ENCODE measurements around the gene CAPSL. TPM values are rescaled to one million over a fixed set of nuclear protein-coding genes. Genes with fewer than 3 reads are reported as not detected.
"Not testable (repeated sequence)": the region's sequence is repeated elsewhere in the genome, so short reads cannot be mapped to it uniquely, and the experiment has no call there.

CAPSL gene
- 0.20 TPM in 1 of 2 replicates, not detected in the other for total RNA-seq

GRCh38 chr5:35938568-35939227 lies at the start of gene CAPSL:
Gene CAPSL (minus strand): TSS chr5:35938622. CDS start chr5:35921120, 17,502 bp downstream.
- intact Hi-C loops (cut with micrococcal nuclease): no loop called here

DNA sequence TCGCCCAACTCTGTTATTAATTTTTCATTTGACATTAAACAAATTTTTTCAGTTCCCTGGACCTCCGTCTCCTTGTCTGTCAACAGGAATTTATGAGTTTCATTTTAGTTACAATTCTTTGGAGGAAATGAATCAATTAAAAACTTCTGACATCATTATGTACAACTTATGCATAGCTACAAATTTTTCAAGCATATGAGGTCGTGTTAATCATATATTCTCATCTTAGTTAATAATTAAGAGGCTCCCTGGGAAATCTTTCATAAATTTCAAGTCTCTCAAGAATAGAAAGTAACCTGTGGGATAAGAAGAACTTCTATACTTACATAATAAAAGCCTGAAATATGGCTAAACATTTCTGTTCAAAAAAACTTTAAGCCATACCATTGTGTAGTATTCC lies 49.4 kb upstream of the CAPSL start:
- intact Hi-C loops (cut with micrococcal nuclease): no loop called here

- intact Hi-C loops (cut with micrococcal nuclease): no loop called here
Observed at GRCh38 chr5:35979715-35980114, 41.3 kb upstream of the CAPSL start.

DNA sequence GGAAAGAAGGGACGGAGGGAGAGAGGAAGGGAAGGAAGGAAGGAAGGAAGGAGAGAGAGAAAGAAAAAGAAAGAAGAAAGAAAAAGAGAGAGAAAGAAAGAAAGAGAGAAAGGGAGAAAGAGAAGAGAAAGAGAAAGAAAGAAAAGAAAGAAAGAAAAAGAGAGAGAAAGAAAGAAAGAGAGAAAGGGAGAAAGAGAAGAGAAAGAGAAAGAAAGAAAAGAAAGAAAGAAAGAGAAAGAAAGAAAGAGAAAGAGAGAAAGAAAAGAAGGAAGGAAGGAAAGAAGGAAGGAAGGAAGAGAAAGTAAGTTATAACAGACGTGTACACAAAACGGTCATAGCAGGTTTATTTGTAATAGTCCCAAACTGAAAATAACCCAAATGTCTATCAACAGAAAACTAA lies 38.4 kb upstream of the CAPSL start:
- intact Hi-C loops (cut with micrococcal nuclease): not testable (repeated sequence)

DNA sequence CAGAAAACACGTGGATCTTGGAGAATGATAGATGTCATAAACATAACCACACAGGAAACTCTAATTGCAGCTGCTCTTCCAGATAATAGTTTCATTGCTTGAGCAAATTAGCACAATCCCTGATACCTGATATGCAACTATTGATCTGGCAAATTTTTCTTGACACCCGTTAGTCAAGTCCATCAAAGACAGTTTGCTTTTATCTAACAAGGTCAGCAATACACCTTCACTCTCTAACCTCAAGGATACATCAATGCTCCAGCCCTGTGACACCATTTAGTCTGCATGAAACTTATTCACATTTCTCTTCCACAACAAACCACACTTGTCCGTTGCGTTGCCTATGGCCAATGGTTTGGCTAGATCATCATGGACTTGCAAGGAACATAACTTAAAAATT lies 36.1 kb upstream of the CAPSL start:
- intact Hi-C loops (cut with micrococcal nuclease): no loop called here

DNA sequence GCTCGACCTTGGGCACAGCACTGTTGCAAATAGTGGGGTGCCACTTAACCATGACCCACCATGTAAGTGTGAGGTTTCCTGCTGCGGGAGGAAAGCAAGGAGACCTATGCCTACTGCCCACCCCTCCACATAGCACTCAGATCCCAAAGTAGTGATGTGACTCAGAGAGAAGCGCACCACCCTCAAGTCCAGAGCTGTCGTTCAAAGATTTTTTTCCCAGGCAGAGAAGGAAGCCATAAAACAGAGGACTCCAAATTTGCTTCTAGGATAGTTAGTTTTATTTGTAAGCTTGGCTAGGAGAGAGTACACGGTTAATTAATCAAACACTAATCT lies 33.4 kb upstream of the CAPSL start:
- intact Hi-C loops (cut with micrococcal nuclease): no loop called here

- intact Hi-C loops (cut with micrococcal nuclease): no loop called here
Observed at GRCh38 chr5:35971186-35971877, 32.9 kb upstream of the CAPSL start.

DNA sequence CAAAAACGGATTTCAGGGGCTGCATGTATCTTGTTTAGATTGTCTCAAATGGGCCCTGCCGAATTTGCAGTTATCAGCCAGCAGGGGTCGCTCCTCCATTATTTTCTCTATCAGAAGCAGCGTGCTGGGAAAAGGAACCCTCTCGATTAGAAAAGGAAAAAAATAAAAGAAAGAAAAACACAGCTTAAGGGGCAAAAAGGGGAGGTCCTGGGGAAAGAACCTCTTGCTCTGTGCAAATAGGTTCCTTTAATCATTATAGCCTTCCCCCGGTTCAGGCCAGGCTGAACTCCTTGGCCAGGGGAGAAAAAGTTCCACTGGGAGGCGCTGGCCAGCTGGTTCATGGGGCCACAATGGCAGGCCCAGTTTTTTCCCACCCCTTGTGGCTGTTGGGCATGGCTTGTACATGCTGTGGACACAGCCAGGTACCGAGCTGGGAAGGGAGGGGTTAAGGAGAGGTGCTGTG lies 25.0 kb upstream of the CAPSL start:
- intact Hi-C loops (cut with micrococcal nuclease): no loop called here

GRCh38 chr5:35960328-35960727 lies 21.9 kb upstream of the CAPSL start:
- intact Hi-C loops (cut with micrococcal nuclease): no loop called here

GRCh38 chr5:35956429-35956828 lies 18.0 kb upstream of the CAPSL start:
- intact Hi-C loops (cut with micrococcal nuclease): no loop called here

DNA sequence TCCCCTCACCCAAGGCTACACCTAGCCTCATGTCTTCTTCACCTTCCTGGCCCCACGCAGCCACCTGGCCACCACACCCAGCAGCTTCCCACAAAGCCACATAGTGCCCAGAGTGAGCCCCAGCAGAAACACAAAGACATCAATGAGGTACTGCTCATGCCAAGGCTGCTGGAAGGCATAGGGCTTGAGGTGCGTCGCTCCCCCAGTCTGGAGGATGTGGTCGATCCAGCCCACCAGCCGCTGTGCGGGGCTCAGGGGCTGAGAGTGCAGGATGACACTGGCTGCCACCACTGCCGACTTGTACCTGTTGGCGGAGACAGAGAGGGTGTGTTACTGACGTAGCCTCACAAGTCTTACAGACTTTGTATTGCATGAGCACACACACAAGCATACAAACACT lies 15.8 kb upstream of the CAPSL start:
- intact Hi-C loops (cut with micrococcal nuclease): no loop called here

DNA sequence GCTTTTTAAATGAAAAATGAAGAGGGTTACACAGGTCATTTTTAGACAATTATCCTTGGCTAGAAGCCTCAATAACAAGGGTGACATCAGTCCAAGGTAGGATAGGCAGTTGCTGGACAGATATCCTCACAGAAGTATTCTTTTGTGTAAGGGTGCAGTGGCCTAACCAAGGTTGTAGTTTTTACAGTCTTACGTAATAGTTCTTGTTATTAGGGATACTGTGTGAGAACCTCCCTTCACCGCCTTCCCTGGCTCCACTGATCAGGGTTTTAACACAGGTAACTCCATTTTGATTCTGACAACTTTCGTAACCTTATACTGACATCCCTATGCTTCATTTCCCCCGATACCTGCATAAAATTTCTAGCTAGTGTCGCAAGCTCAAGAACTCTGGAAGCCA lies 8.7 kb upstream of the CAPSL start:
- intact Hi-C loops (cut with micrococcal nuclease): no loop called here

DNA sequence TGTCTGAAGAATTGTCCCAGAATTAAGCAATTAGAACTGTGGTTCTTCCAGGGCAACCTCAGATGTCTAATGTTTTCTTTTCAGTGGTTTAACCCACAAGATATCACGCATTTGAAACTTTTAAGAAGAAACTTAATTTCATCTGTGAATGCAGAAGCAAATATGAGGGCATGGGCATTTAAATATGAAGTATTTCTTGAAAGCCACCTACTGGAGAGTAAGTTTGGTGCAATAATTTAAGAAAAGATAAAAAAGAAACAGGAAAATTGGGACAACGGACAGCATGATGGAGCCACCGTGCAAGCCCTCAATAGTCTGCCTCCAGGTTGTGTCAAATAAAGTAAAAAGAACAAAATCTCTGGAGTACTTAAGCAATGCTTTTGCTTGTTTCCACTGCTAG lies 1.2 kb upstream of the CAPSL start:
- intact Hi-C loops (cut with micrococcal nuclease): no loop called here

DNA sequence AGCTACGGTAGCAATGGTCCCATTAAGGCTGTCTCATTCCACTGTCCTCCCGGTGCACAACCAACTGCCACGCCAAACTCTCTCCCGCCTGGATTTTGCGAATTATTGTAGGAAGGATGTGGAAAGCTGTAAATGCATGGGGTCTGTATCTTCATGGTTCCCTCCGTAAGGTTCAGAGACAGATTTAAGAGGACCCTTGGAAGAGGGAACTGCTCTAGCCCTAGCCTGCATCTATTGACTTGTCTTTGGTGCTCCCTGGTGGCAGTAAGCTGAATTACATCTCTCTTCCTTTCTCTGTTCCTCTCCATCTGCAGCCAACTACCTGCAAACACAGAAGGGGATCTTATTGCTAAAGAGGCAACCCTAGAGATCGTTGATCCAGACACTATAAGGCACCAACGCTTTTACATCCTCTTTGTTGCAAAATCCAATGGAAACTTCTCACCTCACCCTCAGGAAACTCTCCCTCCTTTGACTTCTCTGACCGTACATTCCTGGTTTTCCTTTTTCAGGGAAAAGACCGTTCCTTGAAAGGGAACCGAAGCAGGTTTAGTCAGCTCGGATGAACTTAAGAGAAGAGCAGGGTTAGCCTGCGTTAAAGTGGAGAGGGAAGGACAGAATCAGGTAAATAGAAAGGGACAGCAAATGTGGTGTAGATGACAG lies 11.9 kb downstream of the CAPSL start:
- intact Hi-C loops (cut with micrococcal nuclease): loop anchor here (1.0 to 5.0 kb wide), 3 partner anchors 254 to 309 kb away; partner anchors contain the start of gene SPEF2

GRCh38 chr5:35924950-35925722 lies 13.3 kb downstream of the CAPSL start:
- intact Hi-C loops (cut with micrococcal nuclease): loop anchor here (1.0 to 5.0 kb wide), 4 partner anchors 22 to 253 kb away; no protein-coding TSS in a partner anchor

- intact Hi-C loops (cut with micrococcal nuclease): loop anchor here (2.0 kb wide), 1 partner anchor 22 kb away; no protein-coding TSS in a partner anchor
Observed at GRCh38 chr5:35924122-35924949, 14.1 kb downstream of the CAPSL start.

DNA sequence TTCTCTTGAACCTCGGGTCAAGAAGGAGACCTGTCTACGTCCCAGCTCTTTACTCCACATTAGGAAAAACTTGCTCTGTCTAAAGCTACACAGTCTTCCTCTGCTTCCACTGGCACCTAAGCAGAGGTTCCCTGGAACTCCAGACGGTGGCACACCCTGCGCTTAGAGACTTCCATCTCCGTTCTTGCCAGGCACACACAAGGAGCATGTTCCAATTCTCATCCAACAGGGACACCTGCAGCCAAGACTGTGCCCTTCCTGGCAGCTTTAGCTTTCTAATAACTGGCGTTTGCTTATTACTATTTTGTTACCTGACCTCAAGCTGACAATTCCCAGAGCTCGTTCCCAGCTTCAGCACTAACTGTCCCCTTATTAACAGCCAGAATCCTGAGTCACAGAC lies 16.0 kb downstream of the CAPSL start:
- intact Hi-C loops (cut with micrococcal nuclease): no loop called here

- intact Hi-C loops (cut with micrococcal nuclease): no loop called here
Observed at GRCh38 chr5:35921930-35922329, 16.5 kb downstream of the CAPSL start.

- intact Hi-C loops (cut with micrococcal nuclease): no loop called here
Observed at GRCh38 chr5:35920890-35921289, 17.5 kb downstream of the CAPSL start.

DNA sequence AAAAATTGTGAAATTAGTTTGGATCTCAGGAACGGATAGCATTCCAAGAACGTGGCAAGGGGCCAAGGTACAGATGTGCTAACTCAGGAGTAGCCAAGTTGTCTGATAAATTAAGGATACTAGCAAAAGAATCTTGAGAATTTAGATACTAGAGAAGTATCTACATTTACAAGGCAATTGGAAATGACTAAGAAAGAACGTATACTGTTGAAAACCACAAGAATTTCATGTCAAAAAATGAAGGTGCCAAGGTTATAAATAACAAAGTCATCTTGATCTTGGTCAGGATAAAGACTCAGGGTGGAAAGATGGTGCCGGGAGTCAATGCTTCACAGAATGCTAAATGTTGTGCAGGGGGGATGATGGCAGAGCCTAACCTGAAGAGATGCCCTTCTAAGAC lies 19.2 kb downstream of the CAPSL start:
- intact Hi-C loops (cut with micrococcal nuclease): loop anchor here (2.0 kb wide), 1 partner anchor 14 kb away; no protein-coding TSS in a partner anchor

- intact Hi-C loops (cut with micrococcal nuclease): loop anchor here (5.0 kb wide), 1 partner anchor 132 kb away; no protein-coding TSS in a partner anchor
Observed at GRCh38 chr5:35908814-35909213, 29.6 kb downstream of the CAPSL start.
